22Rv1 (cell line): ENCODE measurements around the gene OR1B1.

Experiments
- H3K27ac ChIP-seq: fragments of 450-650 bp; 2 replicates; pipeline ENCODE4 v1.5.1; 2017
- ZFX ChIP-seq: fragments of 450-650 bp; IDR thresholded peaks from 2 replicates; pipeline ENCODE4 v1.6.1; 2017; ENCODE audit warnings: antibody characterized with exemption, borderline replicate concordance
- TF ChIP-seq, protein P1 (sequence below): fragments of 450-650 bp; IDR thresholded peaks from 2 replicates; pipeline ENCODE4 v1.5.1; 2017; ENCODE audit warnings: mild to moderate bottlenecking

OR1B1 gene

DNA sequence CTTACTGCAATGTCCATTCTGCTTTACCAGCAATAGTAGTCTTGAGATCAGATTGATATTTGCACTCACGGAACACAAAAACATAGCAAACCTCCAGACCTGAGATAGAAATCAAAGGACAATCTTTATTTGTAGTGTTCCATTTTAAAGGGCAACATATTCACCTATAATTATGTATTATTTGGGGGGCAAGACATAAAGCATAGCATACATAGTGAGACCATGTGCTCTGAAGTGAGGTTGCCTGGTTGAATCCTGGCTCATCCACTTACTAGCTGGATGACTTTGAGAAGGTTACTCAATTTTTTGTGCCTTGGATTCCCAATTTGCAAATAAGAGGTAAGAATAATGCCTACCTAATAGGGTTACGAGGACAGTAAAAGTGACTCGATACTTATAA is at the start of gene OR1B1:
Gene OR1B1 (minus strand): TSS at position 101 of the 400 bp plus-strand sequence.
- H3K27ac ChIP-seq: no peak within 1 kb of the TSS
- TF ChIP-seq ZFX: no peak
- TF ChIP-seq, protein P1, sequence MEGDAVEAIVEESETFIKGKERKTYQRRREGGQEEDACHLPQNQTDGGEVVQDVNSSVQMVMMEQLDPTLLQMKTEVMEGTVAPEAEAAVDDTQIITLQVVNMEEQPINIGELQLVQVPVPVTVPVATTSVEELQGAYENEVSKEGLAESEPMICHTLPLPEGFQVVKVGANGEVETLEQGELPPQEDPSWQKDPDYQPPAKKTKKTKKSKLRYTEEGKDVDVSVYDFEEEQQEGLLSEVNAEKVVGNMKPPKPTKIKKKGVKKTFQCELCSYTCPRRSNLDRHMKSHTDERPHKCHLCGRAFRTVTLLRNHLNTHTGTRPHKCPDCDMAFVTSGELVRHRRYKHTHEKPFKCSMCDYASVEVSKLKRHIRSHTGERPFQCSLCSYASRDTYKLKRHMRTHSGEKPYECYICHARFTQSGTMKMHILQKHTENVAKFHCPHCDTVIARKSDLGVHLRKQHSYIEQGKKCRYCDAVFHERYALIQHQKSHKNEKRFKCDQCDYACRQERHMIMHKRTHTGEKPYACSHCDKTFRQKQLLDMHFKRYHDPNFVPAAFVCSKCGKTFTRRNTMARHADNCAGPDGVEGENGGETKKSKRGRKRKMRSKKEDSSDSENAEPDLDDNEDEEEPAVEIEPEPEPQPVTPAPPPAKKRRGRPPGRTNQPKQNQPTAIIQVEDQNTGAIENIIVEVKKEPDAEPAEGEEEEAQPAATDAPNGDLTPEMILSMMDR: no peak

DNA sequence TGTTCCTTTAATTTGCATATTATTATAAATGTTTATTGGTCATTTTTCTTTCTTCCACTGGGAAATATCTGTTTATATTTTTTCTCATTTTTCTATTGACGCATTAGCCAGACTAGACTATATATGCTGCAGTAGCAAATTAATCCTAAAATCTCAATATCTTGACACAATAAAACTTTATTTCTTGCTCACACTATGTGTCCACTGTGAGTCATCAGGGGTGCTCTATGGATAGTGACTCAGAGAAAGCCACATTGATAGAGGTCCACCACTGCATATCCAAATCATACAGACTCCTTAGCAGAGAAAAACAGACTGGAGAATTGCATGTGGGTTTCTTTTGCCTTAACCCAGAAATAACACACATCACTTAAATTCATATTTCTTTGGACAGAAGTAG is 38.3 kb upstream of the OR1B1 start:
- no peak overlapping the region for H3K27ac ChIP-seq
- no peak for TF ChIP-seq ZFX
- TF ChIP-seq, protein P1: no peak

DNA sequence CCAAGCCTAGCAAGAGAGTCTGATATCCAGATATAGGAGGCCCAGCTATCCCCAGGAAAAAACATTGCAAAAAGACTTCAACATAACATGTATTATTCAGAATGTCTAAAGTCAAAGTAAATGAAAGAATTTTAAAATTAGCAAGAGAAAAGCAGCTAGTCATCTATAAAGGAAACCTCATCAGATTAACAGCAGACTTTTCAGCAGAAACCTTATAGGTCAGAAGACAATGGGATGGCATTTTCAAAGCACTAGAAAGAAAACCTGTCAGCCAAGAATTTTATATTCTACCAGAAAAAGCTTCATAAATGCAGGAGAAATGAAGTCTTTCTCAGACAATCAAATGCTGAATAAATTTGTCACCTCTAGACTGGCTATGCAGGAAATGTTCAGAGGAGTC is 27.4 kb upstream of the OR1B1 start:
- no peak overlapping the region for H3K27ac ChIP-seq
- TF ChIP-seq ZFX: no peak
- TF ChIP-seq, protein P1: no peak

DNA sequence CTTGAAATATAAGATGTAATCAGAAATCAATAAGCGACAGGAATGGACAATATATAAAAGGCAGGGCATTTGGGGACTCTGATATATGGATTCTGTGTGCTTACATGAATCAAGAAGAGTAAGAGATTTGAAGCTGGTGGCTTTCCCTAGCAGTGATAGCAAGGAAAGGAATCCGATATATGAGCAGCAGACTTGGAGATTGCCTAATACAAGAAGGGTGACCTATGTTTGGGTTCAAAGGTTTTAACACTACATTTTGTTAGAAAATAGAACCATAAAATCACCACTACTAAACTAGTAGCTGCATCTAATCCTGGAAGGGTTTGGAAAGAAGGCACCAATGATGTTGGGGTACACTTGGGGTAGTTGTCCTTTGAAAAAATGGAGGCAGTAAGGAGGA is 15.1 kb upstream of the OR1B1 start:
- TF ChIP-seq ZFX: no peak
- TF ChIP-seq, protein P1: no peak
- no peak overlapping the region for H3K27ac ChIP-seq

DNA sequence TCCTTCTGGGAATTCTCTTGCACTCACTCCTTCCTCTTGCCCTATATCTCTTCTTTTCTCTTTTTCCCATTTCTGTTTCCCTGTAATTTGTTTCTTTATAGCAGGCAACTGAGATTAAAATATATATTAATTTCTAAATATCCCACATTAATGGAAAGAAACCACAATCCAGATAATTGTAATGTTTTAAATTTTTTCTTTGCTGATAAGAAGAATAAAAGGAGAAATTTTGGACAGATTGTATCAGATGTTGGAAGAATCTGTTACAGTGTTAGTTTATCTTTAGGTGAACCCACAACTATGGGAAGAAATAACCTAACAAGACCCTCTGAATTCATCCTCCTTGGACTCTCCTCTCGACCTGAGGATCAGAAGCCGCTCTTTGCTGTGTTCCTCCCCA is 4.0 kb upstream of the OR1B1 start, which contains the start of gene OR1L1:
Gene OR1L1 (plus strand): TSS at position 301 of the 400 bp plus-strand sequence. CDS start 0 bp downstream, at position 301.
- H3K27ac ChIP-seq: no peak within 1 kb of the TSS
- no peak for TF ChIP-seq ZFX
- TF ChIP-seq, protein P1: no peak

DNA sequence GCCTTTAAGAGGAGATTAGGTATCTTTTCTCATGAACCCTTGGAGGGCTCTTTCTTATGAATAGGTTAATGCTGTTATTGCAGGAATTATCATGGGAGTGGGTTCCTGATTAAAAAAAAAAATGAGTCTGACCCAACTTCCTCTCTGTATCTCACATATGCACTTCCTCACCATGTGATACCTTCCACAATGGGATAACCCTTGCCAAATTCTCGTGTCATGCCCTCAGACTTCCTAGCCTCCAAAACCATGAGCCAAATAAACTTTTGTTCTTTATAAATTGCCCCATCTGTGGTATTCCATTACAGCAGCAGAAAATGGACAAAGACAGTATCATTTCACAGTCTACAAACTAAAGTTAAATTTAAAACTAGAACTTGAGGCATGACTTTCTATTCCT is 1.0 kb downstream of the OR1B1 start:
- no peak overlapping the region for H3K27ac ChIP-seq
- TF ChIP-seq, protein P1: no peak
- TF ChIP-seq ZFX: no peak

DNA sequence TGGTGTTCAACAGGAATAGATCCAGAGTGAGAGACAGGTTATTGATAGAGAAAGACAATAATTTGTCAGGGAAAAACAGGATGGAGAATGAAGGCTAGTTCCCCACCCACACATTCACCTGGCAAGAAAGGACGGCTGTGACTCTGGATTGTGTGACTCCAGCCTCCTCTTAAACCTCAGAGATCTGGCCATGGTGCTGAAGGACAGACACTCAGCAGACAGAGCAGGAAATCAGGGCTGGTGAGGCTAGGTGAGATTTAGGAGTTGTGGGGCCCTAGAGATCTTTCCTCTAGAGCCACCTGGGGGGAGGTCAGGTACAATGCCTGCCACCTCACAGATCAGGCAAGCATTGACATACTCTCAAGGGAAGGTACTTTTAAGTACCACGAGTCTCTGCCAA is 15.2 kb downstream of the OR1B1 start:
- no peak overlapping the region for H3K27ac ChIP-seq
- TF ChIP-seq, protein P1: no peak
- no peak for TF ChIP-seq ZFX
